Astrocyte (in vitro differentiated cells and primary cell): ENCODE measurements around the gene GADD45B. TPM values are rescaled to one million over a fixed set of nuclear protein-coding genes. Genes with fewer than 3 reads are reported as not detected.
A peak's percentile ranks its signal among the peaks of the same experiment; 100 is the strongest.
"Not testable (repeated sequence)": the region's sequence is repeated elsewhere in the genome, so short reads cannot be mapped to it uniquely, and the experiment has no call there.

Experiments
- DNase-seq: peaks from one replicate; pipeline ENCODE4 v3.0.0-alpha.2; 2010; ENCODE audit warnings: low read depth
- FAIRE-seq: peaks from 2 replicates; lab custom pipeline; 2011; peaks lifted over from hg19 to GRCh38; lab: Jason Lieb, UNC
- H2AFZ ChIP-seq: 2 replicates; pipeline ENCODE4 v1.6.0; 2012; ENCODE audit warnings: low read depth, low read length, inconsistent platforms
- H3K27ac ChIP-seq: 2 replicates; pipeline ENCODE4 v1.5.1; 2011; ENCODE audit warnings: low read depth, low read length, inconsistent platforms
- H3K27me3 ChIP-seq: 2 replicates; pipeline ENCODE4 v1.6.0; 2011; ENCODE audit warnings: low read length, inconsistent platforms; ENCODE audit not compliant: insufficient read depth
- H3K36me3 ChIP-seq: 2 replicates; pipeline ENCODE4 v1.5.1; 2011; ENCODE audit warnings: low read length, inconsistent platforms; ENCODE audit not compliant: insufficient read depth
- H3K4me1 ChIP-seq: 2 replicates; pipeline ENCODE4 v1.5.1; 2011; ENCODE audit warnings: low read length, inconsistent platforms; ENCODE audit not compliant: insufficient read depth
- H3K4me2 ChIP-seq: 2 replicates; pipeline ENCODE4 v1.6.0; 2012; ENCODE audit warnings: low read length, inconsistent platforms
- H3K4me3 ChIP-seq: 2 replicates; pipeline ENCODE4 v1.5.1; 2011; ENCODE audit warnings: low read depth, mild to moderate bottlenecking, low read length, inconsistent platforms; ENCODE audit not compliant: insufficient read depth
- H3K79me2 ChIP-seq: 2 replicates; pipeline ENCODE4 v1.6.0; 2012; ENCODE audit warnings: mild to moderate bottlenecking, low read length, inconsistent platforms; ENCODE audit not compliant: insufficient read depth
- H3K9ac ChIP-seq: 2 replicates; pipeline ENCODE4 v1.6.0; 2012; ENCODE audit warnings: mild to moderate bottlenecking, low read length, inconsistent platforms
- H3K9me3 ChIP-seq: 2 replicates; pipeline ENCODE4 v1.5.1; 2012; ENCODE audit warnings: low read depth, mild to moderate bottlenecking, low read length, inconsistent platforms; ENCODE audit not compliant: insufficient read depth
- H4K20me1 ChIP-seq: 2 replicates; pipeline ENCODE4 v1.6.0; 2012; ENCODE audit warnings: low read length, inconsistent platforms; ENCODE audit not compliant: insufficient read depth
- H3K27ac Mint-ChIP-seq: one replicate; pipeline ENCODE4 v1.8.0; 2021; ENCODE audit warnings: mild to moderate bottlenecking, mixed read lengths; ENCODE audit not compliant: unreplicated experiment
- H3K27me3 Mint-ChIP-seq: one replicate; pipeline ENCODE4 v1.8.0; 2021; ENCODE audit warnings: low read depth, mixed read lengths; ENCODE audit not compliant: unreplicated experiment
- H3K36me3 Mint-ChIP-seq: one replicate; pipeline ENCODE4 v1.8.0; 2021; ENCODE audit warnings: low read depth, mixed read lengths; ENCODE audit not compliant: unreplicated experiment
- H3K4me1 Mint-ChIP-seq: one replicate; pipeline ENCODE4 v1.8.0; 2021; ENCODE audit warnings: low read depth, mixed read lengths; ENCODE audit not compliant: unreplicated experiment
- H3K4me3 Mint-ChIP-seq: one replicate; pipeline ENCODE4 v1.8.0; 2021; ENCODE audit warnings: mild to moderate bottlenecking, moderate library complexity, mixed read lengths; ENCODE audit not compliant: unreplicated experiment
- H3K9me3 Mint-ChIP-seq: one replicate; pipeline ENCODE4 v1.8.0; 2021; ENCODE audit warnings: mild to moderate bottlenecking, mixed read lengths; ENCODE audit not compliant: unreplicated experiment
- CTCF ChIP-seq: IDR thresholded peaks from 2 replicates; pipeline ENCODE4 v1.5.1; 2011; ENCODE audit warnings: low read depth, mild to moderate bottlenecking, inconsistent platforms, low read length, moderate library complexity; ENCODE audit not compliant: insufficient read depth
- EZH2 ChIP-seq: IDR thresholded peaks from 2 replicates; pipeline ENCODE4 v1.6.1; 2012; ENCODE audit warnings: mild to moderate bottlenecking, low read length, inconsistent platforms; ENCODE audit not compliant: insufficient read depth
- total RNA-seq: library from RNA; stranded (reverse); gene quantifications from 2 replicates; pipeline ENCODE4 v1.2.1, GENCODE V29; 2021

The GADD45B gene
- total RNA-seq, 1 donor from 2014 or later = 161 TPM

- Mint-ChIP-seq H3K36me3 (no peaks in the 10 kb centered on the region), H3K4me3 (no peak overlapping the region), H3K27me3 (peaks cover 2% of the 10 kb centered on the region), H3K4me1 (peaks cover 7% of the 10 kb centered on the region), H3K9me3 (peaks cover 5% of the 10 kb centered on the region), H3K27ac (peak overlapping the region; percentile 54)
- H3K9me3 ChIP-seq = no peaks in the 10 kb centered on the region
- no peak overlapping the region for H3K27ac ChIP-seq
- no peak overlapping the region for H3K4me2 ChIP-seq
- no peaks in the 10 kb centered on the region for H4K20me1 ChIP-seq
- no peaks in the 10 kb centered on the region for H3K27me3 ChIP-seq
- H2AFZ ChIP-seq = no peak overlapping the region
- H3K4me3 ChIP-seq = no peak overlapping the region
- no peaks in the 10 kb centered on the region for H3K36me3 ChIP-seq
- no peaks in the 10 kb centered on the region for H3K79me2 ChIP-seq
- peaks cover 12% of the 10 kb centered on the region for H3K4me1 ChIP-seq
- no peak overlapping the region for H3K9ac ChIP-seq
- FAIRE-seq (no peak), DNase-seq (no peak)
- no peak for TF ChIP-seq EZH2
- TF ChIP-seq CTCF = no peak
Observed at GRCh38 chr19:2514981-2515518, 39.1 kb downstream of the GADD45B start.

GRCh38 chr19:2516727-2517126 is 40.8 kb downstream of the GADD45B start:
- H2AFZ ChIP-seq = no peak overlapping the region
- no peaks in the 10 kb centered on the region for H3K9me3 ChIP-seq
- no peaks in the 10 kb centered on the region for H3K36me3 ChIP-seq
- TF ChIP-seq CTCF (no peak), EZH2 (no peak)
- FAIRE-seq = no peak
- H3K27ac ChIP-seq = no peak overlapping the region
- no peak for DNase-seq
- H3K79me2 ChIP-seq = no peaks in the 10 kb centered on the region
- Mint-ChIP-seq H3K27me3 (no peaks in the 10 kb centered on the region), H3K4me3 (no peak overlapping the region), H3K4me1 (peaks cover 5% of the 10 kb centered on the region), H3K9me3 (peaks cover 1% of the 10 kb centered on the region), H3K27ac (no peak overlapping the region), H3K36me3 (no peaks in the 10 kb centered on the region)
- no peak overlapping the region for H3K4me3 ChIP-seq
- H3K4me2 ChIP-seq = no peak overlapping the region
- no peaks in the 10 kb centered on the region for H3K27me3 ChIP-seq
- H3K4me1 ChIP-seq = peaks cover 12% of the 10 kb centered on the region
- no peaks in the 10 kb centered on the region for H4K20me1 ChIP-seq
- no peak overlapping the region for H3K9ac ChIP-seq

GRCh38 chr19:2517881-2518601 is 42.1 kb downstream of the GADD45B start:
- no peak for FAIRE-seq
- no peaks in the 10 kb centered on the region for H3K36me3 ChIP-seq
- H3K9ac ChIP-seq = peak overlapping the region; percentile 60
- H3K4me1 ChIP-seq = peaks cover 12% of the 10 kb centered on the region
- H3K27ac Mint-ChIP-seq = peak overlapping the region; percentile 90
- no peaks in the 10 kb centered on the region for H3K9me3 ChIP-seq
- no peaks in the 10 kb centered on the region for H3K79me2 ChIP-seq
- H3K27ac ChIP-seq = peak overlapping the region; percentile 59
- H3K4me3 ChIP-seq = peak overlapping the region; percentile 25
- TF ChIP-seq EZH2 (no peak), CTCF (no peak)
- H3K4me2 ChIP-seq = peak overlapping the region; percentile 58
- H3K4me1 Mint-ChIP-seq = peaks cover 5% of the 10 kb centered on the region
- peak overlapping the region; percentile 77 for H2AFZ ChIP-seq
- no peaks in the 10 kb centered on the region for H3K27me3 Mint-ChIP-seq
- no peaks in the 10 kb centered on the region for H3K36me3 Mint-ChIP-seq
- no peak overlapping the region for H3K4me3 Mint-ChIP-seq
- peaks cover 1% of the 10 kb centered on the region for H3K9me3 Mint-ChIP-seq
- no peaks in the 10 kb centered on the region for H4K20me1 ChIP-seq
- H3K27me3 ChIP-seq = no peaks in the 10 kb centered on the region
- DNase-seq = peak; percentile 75

GRCh38 chr19:2518856-2519255 is 42.9 kb downstream of the GADD45B start:
- not testable (repeated sequence) for H3K27ac ChIP-seq, H4K20me1 ChIP-seq, H3K4me3 ChIP-seq, H3K27me3 Mint-ChIP-seq, H3K27me3 ChIP-seq, H3K79me2 ChIP-seq, H3K27ac Mint-ChIP-seq, H3K9me3 Mint-ChIP-seq, H3K36me3 Mint-ChIP-seq, H3K9me3 ChIP-seq, FAIRE-seq, H2AFZ ChIP-seq, DNase-seq, H3K4me1 Mint-ChIP-seq, H3K36me3 ChIP-seq, H3K4me3 Mint-ChIP-seq
- H3K9ac ChIP-seq = peak overlapping the region; percentile 60
- peaks cover 20% of the 10 kb centered on the region for H3K4me1 ChIP-seq
- H3K4me2 ChIP-seq = peak overlapping the region; percentile 58
